ENCODE results near the gene CACNA2D2. TPM values are rescaled to one million over a fixed set of nuclear protein-coding genes. Genes with fewer than 3 reads are reported as not detected.

CACNA2D2 gene
- total and polyA plus RNA-seq, 2 of the 8 experiments (the other 6 are each of a cell fraction or from before 2014, with no cell fraction given) = 14.1 to 25.0 TPM

GRCh38 chr3:50369012-50369670 lies 134.3 kb downstream of the CACNA2D2 start:
- H3K4ac ChIP-seq (replicated peaks; ENCODE audit: insufficient read length, low read depth, low read length) = no peak overlapping the region
- no peak overlapping the region for H3K56ac ChIP-seq (replicated peaks; ENCODE audit: insufficient read length, low read depth, low read length)
- no peak overlapping the region for H2BK120ac ChIP-seq (replicated peaks; ENCODE audit: low read depth, low read length)
- H3K27me3 ChIP-seq (replicated peaks in 1 of 4; ENCODE audit: control insufficient read depth in 3 of 4, extremely low read depth in 1 of 4, insufficient read depth in 3 of 4, low read length in 3 of 4) = peaks cover 0 to 5% (median under 1%) of the 10 kb centered on the region in 4 experiments; a peak in 3 of 7 replicates
- H2BK15ac ChIP-seq (ENCODE audit: low read length) = peak overlapping the region; percentile 90; the same call in 1 of the 2 replicates
- no peaks in the 10 kb centered on the region for H3K79me2 ChIP-seq (ENCODE audit: control insufficient read depth in 1 of 2, insufficient read depth in 2 of 2, low read length in 2 of 2)
- WGBS, 2 experiments (ENCODE audit: extremely low coverage in 1 of 2, insufficient coverage in 1 of 2, insufficient read length in 1 of 2, insufficient replicate concordance in 2 of 2, low coverage in 1 of 2, low lambda C conversion rate in 2 of 2, missing lambda C conversion rate in 1 of 2) = 81% methylated on average over 9 of the region's 9 CpGs; no CpG with 5 or more reads in 1 of the 2 experiments
- DNase-seq (ENCODE audit: low read depth in 1 of 2, low spot score in 2 of 2) (no peak), FAIRE-seq (no peak)
- H2BK5ac ChIP-seq (ENCODE audit: low read depth, low read length) = no peak overlapping the region
- H3K79me1 ChIP-seq (ENCODE audit: low read depth, low read length) = 0 out of 2 replicates have a peak, but pooled peaks cover 2% of the 10 kb centered on the region
- H3K23ac ChIP-seq (ENCODE audit: insufficient read length) = no peak overlapping the region
- 0 out of 2 replicates have a peak overlapping the region, but pooled peaks have one; percentile 23 for H2BK12ac ChIP-seq (ENCODE audit: low read depth, low read length)
- H3K36me3 ChIP-seq (ENCODE audit: control insufficient read depth in 2 of 4, insufficient read depth in 4 of 4, low read length in 3 of 4) = no peaks in the 10 kb centered on the region
- no peak overlapping the region for H3K18ac ChIP-seq (ENCODE audit: extremely low read depth, low read length)
- no peak overlapping the region for H3K14ac ChIP-seq (ENCODE audit: insufficient read length)
- H2AFZ ChIP-seq (ENCODE audit: low read length) = no peak overlapping the region
- H3K4me1 ChIP-seq (replicated peaks in 1 of 4; ENCODE audit: control insufficient read depth in 3 of 4, insufficient read depth in 4 of 4, low read length in 3 of 4) = peaks cover 0 to 30% (median 21%) of the 10 kb centered on the region in 4 experiments; a peak in 6 of 7 replicates
- no peak overlapping the region for H4K5ac ChIP-seq (ENCODE audit: insufficient read length, low read depth, low read length)
- CTCF ChIA-PET (ENCODE audit: partially characterized antibody) = interaction anchor here (0.9 to 5.5 kb wide), 16 partner anchors 7 to 181 kb away, joined by 3 to 52 read pairs (median 6); partner anchors contain the start of genes CYB561D2 and NPRL2
- H3K9ac ChIP-seq (replicated peaks in 1 of 4; ENCODE audit: extremely low read depth in 1 of 4, low read depth in 3 of 4, low read length in 3 of 4) = no peak overlapping the region; a peak in 1 of 7 replicates
- no peak overlapping the region for H3K27ac ChIP-seq (ENCODE audit: low read depth, low read length)
- H4K91ac ChIP-seq (replicated peaks; ENCODE audit: insufficient read length, low read length) = no peak overlapping the region
- H4K8ac ChIP-seq (ENCODE audit: extremely low read depth, insufficient read depth, low read length) = no peak overlapping the region
- 0 out of 2 replicates have a peak overlapping the region, but pooled peaks have one; percentile 82 for H2AK5ac ChIP-seq (ENCODE audit: low read depth, low read length)
- no peaks in the 10 kb centered on the region for H3K9me3 ChIP-seq (ENCODE audit: insufficient read depth in 2 of 2, low read depth in 1 of 2, low read length in 1 of 2)
- H2BK20ac ChIP-seq (ENCODE audit: low read length) = no peak overlapping the region
- no peaks in the 10 kb centered on the region for H4K20me1 ChIP-seq (replicated peaks in 1 of 2; ENCODE audit: control insufficient read depth in 1 of 2, insufficient read depth in 2 of 2, low read length in 2 of 2)
- TF ChIP-seq YY1 (IDR thresholded peaks at IDR 0.05; ENCODE audit: low read depth, low read length) = no peak
- TF ChIP-seq ZNF274 (IDR thresholded peaks at IDR 0.05; ENCODE audit: borderline replicate concordance, extremely low read depth, low read length) = no peak
- TF ChIP-seq SUZ12 (IDR thresholded peaks at IDR 0.05; ENCODE audit: low read length) = no peak
- TF ChIP-seq SIX5 (IDR thresholded peaks at IDR 0.05; ENCODE audit: low read depth, low read length) = no peak
- TF ChIP-seq EGR1 (IDR thresholded peaks at IDR 0.05; ENCODE audit: borderline replicate concordance, low read depth, low read length) = no peak
- TF ChIP-seq SIN3A (conservative IDR thresholded peaks at IDR 0.05 in 1 of 2, IDR thresholded peaks at IDR 0.05 in 1 of 2; ENCODE audit: low read depth in 1 of 2, low read length in 2 of 2) = no peak
- peaks cover 14% of the 10 kb centered on the region; the same call in 1 of the 2 replicates for H3K23me2 ChIP-seq (ENCODE audit: low read depth, low read length)
- POLR2A ChIA-PET (ENCODE audit: partially characterized antibody) = interaction anchor here (0.8 to 1.4 kb wide), 3 partner anchors 12 to 200 kb away, joined by 3 to 6 read pairs (median 4); partner anchors contain the start of gene HEMK1
- no peak overlapping the region for H3K4me2 ChIP-seq (ENCODE audit: insufficient read depth in 1 of 2, low read depth in 2 of 2, low read length in 2 of 2)
- no peak overlapping the region for H3K4me3 ChIP-seq (ENCODE audit: extremely low read depth in 1 of 4, insufficient read depth in 2 of 4, low read depth in 3 of 4, low read length in 4 of 4)

Measured in H1 (cell line).